GM19099 (cell line): ENCODE data around the gene ERGIC3.

ENCODE experiments used
- POLR2A ChIP-seq: IDR thresholded peaks from 3 replicates; pipeline ENCODE4 v1.6.1; 2011; ENCODE audit warnings: low read depth; ENCODE audit not compliant: insufficient read length; ENCODE audit errors: extremely low read depth

The ERGIC3 gene

GRCh38 chr20:35576816-35577215 lies 34.9 kb downstream of the ERGIC3 start:
- no peak for TF ChIP-seq POLR2A

GRCh38 chr20:35578469-35578868 lies 36.6 kb downstream of the ERGIC3 start:
- no peak for TF ChIP-seq POLR2A

GRCh38 chr20:35579196-35579595 lies 37.3 kb downstream of the ERGIC3 start:
- no peak for TF ChIP-seq POLR2A

GRCh38 chr20:35582131-35582530 lies 40.3 kb downstream of the ERGIC3 start:
- TF ChIP-seq POLR2A, result no peak

- TF ChIP-seq POLR2A, result no peak
Measured at GRCh38 chr20:35582741-35583404, 41.0 kb downstream of the ERGIC3 start.

GRCh38 chr20:35583636-35584560 lies 42.0 kb downstream of the ERGIC3 start:
- TF ChIP-seq POLR2A, result no peak

- no peak for TF ChIP-seq POLR2A
Measured at GRCh38 chr20:35586751-35587425, 45.0 kb downstream of the ERGIC3 start.

- TF ChIP-seq POLR2A, result no peak
Measured at GRCh38 chr20:35587436-35587835, 45.6 kb downstream of the ERGIC3 start.

- TF ChIP-seq POLR2A, result no peak
Measured at GRCh38 chr20:35588397-35588796, 46.5 kb downstream of the ERGIC3 start.

GRCh38 chr20:35592339-35592974 lies 50.6 kb downstream of the ERGIC3 start:
- TF ChIP-seq POLR2A, result no peak

- no peak for TF ChIP-seq POLR2A
Measured at GRCh38 chr20:35595456-35595855, 53.6 kb downstream of the ERGIC3 start.

GRCh38 chr20:35595901-35596300 lies 54.0 kb downstream of the ERGIC3 start:
- TF ChIP-seq POLR2A, result no peak

- TF ChIP-seq POLR2A, result no peak
Measured at GRCh38 chr20:35597186-35597585, 55.3 kb downstream of the ERGIC3 start.

- no peak for TF ChIP-seq POLR2A
Measured at GRCh38 chr20:35598476-35598875, 56.6 kb downstream of the ERGIC3 start.
